HCEC 1CT (cell line): ENCODE measurements around the gene CLIC4.

Source experiments
- DNase-seq: peaks from one replicate; pipeline ENCODE4 v3.0.0-alpha.2; 2017

CLIC4 gene

DNA sequence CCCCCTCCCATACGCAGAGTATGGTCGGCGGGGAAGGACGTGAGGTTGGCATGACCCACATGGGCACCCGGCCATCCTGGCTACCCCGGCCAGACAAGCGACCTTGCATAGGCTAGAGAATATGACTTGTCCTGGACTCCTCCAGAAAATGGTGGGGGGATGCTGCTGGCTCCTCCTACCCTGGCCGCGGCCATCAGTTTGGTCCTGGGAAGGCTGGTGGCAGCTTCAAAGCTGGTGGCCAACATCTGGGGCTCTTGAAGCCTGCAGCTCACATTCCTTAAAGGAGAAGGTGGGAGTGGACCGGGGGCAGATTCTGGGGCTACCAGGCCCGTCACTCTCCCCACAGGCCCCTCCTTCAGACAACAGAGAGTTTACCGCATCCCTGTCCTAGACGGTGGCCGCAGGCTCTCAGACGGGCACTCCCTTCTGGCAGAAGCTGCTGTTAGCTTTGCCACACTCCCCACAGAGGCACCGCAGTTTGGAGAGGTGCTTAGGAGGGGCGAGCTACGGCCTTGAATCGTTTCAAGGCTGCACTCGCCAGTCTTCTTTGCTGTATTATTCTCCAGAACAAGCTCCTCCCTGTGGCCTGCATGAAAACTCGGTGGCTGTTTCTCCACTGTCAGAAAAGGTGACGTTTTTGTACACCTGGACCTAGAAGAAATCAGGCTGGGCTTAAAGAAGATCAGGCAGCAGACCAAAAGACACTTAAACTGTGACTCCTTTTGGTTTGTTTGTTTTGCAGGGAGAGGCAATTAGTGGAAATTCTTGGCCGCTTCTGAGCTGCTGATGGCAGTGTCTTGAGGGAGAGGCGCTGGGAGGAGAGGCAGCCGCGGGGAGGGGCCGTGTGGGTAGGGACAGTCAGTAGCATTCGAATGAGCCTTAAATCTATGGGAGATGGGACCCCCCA, 116.8 kb downstream of the CLIC4 start:
- DNase-seq = peak; percentile 7

DNA sequence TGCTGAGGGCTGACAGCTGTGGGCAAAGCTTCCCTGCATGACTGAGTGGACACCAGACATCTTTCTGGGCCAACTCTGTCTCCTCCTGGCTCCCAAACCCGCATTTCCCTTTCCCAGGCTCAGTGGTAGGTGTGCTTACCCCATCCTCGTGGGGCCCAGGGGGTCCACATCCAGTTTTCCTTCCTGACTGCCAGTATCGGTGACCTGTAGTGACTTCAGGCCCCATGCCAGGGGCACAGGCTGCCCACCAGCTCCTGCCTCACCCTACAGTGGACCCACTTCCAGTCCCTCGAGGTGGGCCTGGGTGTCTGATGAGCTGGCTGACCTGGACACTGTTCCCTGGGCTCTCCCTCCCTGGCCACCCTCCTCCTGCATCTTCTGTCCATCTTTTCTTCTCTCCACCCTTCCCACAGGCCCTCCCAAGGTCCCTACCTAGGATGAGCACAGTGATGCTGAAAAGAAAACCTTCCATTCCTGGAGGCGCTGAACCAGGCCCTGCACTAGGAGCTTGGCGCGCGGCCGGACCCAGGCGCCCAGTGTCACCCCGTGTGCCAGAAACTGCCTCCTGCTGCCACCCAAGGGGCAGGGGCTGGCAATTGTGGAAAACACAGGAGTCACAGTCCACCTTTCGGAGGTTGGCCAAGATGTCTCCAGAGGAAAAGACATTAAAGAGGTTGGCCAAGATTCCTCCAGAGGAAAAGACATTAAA, 117.7 kb downstream of the CLIC4 start:
- no peak for DNase-seq

DNA sequence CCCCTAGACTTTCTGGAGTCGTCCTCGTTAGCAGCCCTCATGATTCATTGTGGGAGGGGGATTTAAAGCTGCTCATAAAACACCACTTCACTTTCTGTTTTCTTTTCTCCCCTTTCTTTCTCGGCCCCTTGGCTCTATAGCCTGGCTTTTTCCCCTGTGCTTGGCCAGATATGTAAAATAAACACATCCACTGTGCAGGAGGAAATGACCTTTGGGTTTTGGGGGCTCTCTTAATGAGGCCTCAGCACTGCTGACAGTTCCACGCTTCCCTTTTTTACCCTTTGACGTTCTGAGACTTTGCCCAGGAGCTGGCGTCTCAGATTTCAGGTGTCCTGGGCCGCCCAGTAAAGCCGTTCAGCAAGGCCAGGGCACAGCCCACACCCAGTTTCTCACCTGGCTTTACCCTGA, 119.1 kb downstream of the CLIC4 start:
- DNase-seq = no peak

DNA sequence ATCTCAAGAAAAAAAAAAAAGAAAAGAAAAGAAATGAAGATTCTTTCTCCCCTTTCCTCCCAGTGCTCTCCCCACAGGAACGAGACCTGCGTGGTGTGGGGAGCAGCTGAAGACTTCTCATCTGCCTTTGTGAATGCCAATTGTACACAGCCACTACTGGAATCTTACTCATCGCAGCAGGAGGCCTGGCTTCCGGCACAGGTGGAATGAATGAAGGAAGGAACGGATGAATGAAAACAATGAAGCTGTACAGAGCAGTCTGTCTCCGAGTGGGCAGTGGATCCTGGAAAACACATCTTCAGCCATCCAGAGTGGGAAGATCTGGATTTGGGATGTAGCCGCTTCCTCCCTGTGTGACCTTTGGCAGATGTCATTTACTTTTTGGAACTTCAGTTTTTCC, 119.9 kb downstream of the CLIC4 start:
- no peak for DNase-seq

DNA sequence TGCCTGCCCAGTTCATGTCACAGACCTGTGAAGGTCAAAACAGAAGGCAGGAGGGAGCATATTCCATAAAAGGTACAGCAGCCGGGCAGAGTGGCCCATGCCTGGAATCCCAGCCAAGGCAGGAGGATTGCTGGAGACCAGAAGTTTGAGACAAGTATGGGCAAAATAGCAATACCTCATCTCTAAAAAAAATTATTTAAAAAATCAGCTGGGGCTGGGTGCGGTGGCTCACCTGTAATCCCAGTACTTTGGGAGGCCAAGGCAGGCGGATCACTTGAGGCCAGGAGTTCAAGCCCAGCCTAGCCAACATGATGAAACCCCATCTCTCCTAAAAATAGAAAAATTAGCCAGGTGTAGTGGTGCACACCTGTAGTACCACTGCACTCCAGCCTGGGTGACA, 120.3 kb downstream of the CLIC4 start:
- DNase-seq = no peak

DNA sequence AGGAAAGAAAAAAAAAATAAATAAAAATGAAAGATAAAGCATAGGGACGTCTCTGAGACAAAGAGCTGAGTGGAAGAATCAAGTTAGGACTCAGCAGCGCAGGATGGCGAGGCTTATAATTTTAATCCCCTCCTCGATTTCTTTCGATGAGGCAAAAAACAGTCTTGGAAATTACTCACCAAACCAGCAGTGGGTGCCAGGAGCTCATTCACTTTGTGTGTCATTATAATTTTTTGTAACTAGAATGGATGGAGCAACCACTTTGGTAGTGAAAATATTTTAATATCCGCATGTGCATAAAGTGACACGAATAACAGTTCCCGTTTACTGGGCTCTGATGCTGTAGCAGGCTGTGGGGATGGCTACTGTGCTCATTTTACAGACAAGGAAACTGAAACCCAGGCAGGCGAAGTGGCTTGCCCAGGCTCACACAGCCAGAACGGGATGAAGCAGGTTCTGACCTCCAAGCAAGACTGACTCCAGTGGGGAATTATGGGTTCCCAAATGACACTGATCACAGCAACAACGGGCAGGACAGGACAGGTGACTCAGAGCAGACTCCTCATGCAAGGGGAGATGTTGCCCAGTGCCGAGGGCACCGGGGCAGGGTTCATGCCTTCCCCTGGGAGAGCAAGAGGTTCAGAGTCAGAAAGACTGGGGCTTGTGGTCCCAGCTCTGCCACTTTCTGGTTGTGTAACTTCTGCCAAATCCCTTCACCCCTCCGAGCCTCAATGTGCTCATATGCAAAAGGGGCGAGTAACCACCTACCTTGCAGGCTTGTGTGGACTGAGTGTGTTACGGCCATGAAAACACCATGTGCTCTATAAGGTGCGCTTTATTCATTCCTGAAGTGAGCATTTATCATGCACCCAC, 121.2 kb downstream of the CLIC4 start:
- DNase-seq = no peak

DNA sequence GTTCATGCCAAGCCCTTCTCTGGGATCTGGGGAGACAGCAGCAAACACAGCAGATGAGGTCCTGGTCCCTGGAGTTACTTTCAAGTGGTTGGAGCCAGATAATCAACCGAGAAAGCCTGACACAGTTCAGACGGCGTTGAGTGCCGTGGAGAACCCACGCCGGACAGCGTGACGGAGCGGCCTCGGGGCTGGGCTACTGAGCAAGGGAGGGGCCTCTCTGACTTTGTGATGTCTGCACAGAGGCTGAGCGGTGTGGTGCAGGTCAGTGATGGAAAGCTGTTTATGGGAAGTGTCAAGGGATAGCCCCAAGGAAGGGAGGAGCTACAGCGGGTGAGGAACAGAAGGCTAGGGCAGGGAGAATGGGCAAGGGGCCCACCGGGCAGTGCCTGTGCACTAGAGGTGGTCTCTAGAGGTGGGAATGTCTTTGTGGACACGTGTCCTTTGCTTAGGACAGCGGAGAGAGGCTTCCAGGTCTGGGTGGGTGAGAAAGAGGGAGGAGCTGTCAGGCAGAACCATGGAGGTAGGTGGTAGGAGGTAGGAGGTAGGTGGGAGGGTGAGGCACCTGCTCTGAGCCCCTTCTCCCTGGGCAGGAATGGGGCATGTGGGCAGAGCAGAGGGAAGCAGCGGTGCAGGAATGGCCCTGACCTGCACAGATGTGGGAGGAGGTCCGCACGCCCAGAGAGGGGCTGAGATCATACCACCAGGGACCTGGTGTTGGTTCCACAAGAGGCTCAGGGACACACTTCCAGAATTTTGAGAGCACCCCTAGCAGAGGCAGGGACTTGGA, 122.0 kb downstream of the CLIC4 start:
- DNase-seq = no peak

DNA sequence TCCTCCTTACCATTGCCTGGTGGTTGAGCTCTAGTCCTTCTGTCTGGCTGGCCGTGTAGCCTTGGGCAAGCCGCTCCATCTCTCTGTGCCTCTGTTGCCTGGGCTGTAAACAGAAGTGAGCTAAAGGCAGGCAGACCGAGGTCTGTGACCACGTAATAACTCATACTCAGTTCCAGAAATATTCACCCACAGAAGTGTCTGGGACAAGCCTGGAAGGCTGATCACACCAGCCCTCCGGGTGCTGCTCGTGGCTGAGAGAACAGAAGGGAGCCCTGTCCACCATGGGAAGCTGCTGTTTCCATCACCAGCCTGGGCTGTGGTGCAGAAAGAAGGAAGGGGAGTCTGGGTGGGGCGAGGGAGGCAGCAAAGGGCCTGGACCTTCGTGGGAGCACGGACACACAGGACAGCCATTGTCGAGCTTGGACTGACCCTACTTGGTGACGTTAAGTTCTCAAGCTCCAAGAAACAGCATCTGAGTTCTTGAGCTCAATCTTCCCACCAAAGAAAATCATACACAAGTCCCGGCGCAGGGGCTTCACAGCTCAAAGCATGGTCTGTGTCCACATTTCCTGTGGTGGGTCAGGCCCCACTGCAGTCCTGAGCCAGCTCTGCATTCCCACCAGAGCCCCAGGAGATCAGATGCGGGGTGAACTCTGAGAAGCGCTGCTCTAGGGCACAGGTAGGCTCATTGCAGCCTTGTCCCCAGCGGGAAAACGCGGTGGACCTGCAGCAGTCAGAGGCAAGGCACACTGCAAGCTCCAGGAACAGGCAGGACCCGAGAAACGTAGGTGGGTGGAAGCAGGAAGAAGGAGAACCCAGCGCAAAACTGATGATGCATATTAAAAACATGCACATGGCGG, 123.0 kb downstream of the CLIC4 start:
- DNase-seq = no peak

DNA sequence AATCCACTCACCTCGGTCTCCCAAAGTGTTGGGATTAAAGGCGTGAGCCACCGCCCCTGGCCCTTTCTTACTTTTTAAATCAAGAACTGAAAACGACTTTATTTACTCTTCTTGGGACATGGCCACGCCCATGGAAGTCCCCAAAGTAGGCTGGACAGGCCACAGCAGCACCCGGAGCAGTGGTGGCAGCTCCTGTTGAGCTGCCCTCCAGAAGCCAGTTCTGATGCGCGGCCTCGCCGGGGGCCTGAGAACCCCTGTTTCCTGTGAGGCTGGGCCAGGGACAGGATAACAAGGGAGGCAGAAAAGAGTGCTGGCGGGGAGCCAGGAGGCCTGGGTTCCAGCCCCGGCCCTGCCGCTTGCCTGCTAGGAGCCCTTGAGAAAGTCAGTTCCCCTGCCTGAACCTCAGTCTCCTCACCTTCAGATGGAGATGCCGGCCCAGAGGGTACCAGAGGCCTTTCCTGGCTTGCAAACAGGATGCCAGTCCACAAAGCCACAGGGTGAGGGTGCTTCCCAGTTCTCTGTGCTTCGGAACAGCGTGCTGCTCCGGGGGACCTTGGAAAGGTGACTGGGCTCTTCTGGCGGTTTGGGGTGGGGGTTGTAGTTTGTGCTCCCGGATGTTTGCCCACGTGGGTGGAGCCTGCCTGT, 125.4 kb downstream of the CLIC4 start:
- DNase-seq = no peak

DNA sequence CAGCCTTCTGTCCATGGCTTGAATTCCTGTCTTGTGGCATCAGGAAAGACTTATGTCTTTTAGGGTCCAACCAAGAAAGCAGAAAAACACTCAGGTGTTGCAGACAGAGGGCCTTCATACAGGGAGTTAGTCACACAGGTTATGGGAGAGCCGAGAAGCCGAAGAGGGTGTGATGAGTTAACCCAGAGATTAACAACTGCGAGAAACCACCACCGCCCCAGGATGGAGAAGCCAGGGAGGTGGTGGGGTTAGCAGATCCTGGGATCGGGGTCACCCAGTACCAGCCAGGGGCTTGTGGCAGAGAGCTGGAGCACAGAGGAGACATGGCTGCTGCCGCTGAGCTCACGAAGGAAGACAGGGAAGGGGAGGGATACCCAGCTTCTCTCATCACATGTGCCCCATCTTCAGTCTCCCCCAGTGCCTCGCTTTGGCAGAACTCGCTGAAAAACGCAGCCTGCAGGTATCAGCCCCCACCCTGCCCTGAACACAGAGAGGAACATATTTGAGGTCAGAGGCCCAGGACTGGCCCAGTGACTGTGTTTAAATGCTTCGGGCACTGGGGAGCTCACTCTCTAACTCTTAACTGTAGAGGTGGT, 126.2 kb downstream of the CLIC4 start:
- DNase-seq = no peak

DNA sequence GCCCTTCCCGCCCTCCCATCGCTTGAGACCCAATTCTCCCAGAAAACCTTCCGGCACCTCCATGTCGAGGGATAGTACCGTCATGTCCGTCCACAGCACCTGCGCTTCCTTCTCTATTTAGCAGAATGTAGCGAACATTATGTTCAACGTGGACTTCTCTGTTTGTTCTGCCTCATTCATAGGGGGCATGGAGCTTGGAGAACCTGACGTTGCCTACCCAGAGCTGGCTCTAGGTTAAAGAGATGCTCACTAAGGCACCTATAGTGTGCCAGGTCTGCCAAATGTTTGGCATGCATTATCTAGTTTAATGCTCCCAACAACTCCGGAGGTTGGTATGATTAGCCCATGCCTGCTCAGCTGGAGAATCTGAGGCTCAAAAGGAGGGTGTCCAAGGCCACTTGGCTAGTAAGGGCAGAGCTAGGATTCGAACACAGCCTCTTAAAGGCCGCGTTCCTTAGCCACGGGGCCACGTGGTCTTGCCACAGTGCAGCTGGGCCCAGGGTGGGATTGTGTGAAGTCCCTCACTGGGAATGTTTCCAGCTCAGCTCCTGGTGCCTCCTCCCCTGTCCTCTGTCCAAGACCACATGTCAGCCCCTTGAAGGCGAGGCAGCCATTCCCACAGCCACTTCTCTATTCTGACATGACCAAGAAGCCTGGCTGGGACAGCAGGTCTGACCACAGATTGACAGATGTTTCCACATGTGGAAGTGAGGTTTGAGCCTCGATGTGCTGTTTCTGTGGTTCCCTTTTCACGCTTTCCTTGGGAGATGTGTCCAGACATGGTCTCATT, 127.0 kb downstream of the CLIC4 start:
- no peak for DNase-seq

DNA sequence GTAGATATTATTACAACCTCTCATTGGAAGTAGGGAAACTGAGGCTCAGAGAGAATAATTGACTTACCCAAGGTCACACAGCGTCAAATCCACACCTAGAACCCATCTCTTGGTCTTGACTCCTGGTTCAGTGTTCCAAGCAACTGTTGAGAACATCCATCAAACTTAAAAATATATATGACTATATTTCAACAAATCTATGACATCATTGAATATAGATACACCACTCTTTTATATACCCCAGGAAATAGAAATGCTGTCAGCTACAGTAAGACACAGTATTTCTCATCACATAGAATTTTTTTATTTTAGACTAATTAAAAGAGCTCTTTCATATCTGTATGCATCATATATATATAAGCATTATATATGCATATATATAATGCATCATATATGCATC, 127.9 kb downstream of the CLIC4 start:
- DNase-seq = no peak

DNA sequence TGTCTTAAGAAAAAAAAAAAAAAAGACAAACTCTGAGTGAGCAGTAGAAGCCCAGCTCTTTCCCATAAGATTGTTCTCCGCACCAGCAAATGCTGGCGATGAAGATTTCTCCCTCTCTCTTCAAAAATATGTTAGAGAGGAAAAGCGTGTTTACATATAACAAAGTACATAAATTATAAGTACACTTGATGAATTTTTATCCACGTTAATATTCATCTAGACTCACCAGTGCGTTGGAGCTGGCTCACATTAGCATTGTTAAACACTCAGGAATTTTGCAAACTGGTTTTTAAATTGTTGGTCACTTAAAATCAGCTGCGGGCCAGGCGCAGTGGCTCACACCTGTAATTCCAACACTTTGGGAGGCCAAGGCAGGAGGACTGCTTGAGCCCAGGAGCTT, 128.8 kb downstream of the CLIC4 start:
- no peak for DNase-seq

DNA sequence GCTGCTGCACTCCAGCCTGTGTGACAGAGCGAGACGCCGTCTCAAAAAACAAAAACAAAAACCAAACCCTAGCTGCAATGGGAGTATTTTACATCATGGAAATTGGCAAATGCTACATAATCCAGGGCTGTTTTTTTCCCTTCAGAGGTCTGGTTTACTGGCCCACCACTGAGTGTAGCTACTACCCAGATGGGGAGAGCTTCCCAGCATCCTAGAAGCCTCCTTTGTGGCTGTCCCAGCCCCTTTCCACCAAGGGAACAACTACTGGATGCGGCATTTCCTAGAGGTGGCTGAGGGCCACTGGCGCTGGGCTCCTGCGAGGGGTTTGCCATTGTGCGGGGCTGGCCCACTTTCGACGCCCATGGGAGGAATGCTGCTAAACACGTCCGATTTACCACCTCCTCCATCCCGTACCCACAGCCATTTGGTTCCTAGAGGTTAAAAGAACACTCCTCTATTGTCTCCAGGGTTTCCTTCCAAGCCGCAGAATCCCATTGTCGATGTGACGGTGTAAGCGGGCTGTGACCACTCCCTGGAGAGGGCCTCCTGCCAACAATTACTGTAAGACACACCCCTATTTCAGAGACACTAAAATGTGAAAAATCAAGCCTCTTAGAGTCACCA, 129.5 kb downstream of the CLIC4 start:
- DNase-seq = no peak

DNA sequence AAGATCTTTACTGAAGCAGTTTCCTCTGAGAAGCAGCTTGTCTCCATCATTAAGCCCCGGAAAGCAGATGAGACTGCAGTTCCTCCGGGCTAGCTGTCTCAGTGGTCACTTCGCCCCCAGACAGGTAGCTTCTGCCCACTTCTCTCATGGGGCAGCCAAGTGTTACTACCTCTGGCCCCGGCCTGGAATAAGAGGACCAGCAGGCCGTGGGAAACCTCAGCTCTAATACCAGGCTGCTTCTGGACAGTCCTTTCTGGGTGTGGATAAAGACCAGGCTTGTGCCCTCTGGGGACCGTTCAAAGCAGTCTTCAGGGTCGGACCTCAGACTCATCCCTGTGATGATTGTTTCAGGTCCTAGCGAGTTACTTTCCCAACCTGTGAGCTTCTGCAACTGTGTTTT, 130.0 kb downstream of the CLIC4 start:
- no peak for DNase-seq

DNA sequence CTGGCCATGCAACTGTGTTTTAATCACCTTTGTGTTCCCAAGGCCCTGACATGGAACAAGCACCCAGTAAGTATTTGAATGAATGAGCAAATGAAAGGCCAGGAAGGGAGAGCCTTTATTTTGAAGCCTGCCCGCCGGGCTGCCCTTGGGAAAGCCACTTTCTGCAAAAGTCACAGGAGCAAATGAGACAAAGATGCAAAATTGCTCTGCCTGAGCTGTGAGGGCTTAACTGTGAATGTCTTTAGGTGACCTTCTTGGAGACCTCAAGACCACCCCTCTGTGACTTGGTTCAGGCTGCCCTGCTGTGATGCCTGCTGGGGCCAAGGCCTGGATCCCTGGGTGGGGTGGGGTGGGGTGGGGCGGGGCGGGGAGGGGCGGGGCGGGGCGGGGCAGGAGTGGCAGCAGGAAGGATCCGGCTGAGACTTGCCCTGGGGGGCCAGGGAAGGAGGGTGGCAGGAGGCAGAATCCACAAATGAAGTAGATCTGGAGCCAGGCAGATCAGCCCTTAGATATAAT, 130.8 kb downstream of the CLIC4 start:
- no peak for DNase-seq

DNA sequence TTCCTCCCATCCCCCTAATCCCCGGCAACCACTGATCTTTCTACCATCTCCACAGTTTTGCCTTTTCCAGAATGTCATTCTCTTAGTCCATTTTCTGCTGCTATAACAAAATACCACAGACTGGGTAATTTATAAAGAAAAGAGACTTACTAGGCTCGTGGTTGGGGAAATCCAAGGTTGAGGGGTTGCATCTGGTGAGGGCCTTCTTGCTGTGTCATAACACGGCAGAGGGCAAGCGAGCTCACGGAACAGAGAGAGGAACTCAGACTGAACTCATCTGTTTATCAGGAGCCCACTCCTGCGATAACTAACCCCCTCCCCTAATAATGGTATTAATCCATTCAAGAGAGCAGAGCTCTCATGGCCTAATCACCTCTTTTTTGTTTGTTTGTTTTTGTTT, 132.8 kb downstream of the CLIC4 start:
- DNase-seq = no peak

DNA sequence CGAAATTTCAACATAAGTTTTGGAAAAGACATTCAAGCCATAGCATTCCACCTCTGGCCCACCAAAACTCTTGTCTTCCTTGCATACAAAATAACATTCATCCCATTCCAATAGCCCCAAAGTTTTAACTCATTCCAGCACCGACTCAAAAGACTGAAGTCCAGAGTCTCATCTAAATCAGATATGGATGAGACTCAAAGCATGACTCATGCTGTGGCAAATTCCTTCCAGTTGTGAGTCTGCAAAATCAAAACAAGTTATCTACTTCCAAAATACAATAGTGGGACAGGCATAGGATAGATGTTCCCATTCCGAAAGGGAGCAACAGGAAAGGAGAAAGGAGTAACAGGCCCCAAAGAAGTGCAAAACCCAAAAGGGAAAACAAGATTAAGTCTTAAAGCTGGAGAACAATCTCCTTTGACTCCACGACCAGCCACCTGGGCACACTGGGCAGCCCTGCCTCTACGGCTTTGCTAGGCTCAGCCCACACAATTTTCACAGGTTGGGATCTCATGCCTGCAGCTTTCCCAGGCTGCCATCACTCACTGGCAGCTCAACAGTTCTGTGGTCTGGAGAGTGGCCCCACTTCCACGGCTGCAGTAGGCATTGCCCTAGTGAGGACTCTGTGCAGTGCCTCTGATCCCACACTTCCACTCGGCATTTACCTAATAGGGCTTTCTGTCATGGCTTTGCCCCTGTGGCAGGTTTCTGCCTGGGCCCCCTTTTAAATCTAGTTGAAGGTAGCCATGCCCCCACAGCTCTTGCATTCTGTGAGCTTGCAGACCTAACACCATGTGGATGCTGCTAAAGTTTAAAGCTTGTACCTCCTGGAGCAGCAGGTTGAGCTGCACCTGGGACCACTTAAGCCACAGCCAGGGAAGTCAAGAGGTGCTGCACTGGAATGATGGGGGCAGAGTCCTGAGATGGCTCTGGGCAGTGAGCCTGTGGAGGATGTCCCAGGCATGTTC, 133.8 kb downstream of the CLIC4 start:
- peak; percentile 2 for DNase-seq
